Stimulated activated CD4-positive, alpha-beta T cell treated with anti-CD3 and anti-CD28 coated beads, TNF-alpha, amount 100 ng/mL, for 24 hours (primary cell): ENCODE measurements around the gene PRAC2.

Experiments
- DNase-seq, 3 experiments: peaks; one replicate each; pipeline ENCODE4 v3.0.0-alpha.2; 2020; ENCODE audit warnings: low read depth in 3 of 3

Gene PRAC2

DNA sequence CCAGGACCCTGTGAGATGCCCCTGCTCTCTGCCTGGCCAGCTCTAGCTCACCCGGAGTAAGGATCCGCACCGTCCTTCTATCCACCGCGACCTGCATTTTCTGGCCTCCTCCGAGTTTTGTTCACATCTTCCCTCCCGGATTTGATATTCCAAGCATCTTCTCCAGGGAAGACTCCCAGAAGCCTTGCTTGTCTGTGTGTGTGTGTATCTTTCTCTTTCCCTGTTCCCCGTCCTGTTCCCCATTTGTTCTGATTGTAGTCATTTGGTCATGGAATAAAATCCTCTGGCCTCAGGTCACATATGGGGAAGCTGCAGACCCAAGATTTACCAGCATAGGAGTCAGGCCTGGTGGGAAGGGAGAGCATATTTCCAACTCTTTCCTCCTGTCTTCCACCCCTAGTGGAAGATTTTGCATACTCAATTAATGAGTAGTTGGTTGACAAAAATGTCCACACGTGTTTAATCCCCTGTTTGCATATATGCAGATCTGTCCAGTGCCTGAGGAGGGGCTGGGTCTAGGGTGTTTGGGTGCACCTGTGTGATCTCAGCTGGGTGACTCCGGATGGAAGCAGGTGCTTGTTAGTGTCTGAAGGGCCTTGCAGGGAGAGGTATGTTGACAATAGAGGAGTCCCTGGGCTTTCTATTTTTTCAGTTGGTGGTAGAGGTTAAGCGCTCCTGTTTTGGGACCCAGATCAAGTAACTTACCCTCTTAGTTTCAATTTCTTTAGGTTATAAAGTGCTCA lies 2.5 kb upstream of the PRAC2 start:
- DNase-seq: no peak

DNA sequence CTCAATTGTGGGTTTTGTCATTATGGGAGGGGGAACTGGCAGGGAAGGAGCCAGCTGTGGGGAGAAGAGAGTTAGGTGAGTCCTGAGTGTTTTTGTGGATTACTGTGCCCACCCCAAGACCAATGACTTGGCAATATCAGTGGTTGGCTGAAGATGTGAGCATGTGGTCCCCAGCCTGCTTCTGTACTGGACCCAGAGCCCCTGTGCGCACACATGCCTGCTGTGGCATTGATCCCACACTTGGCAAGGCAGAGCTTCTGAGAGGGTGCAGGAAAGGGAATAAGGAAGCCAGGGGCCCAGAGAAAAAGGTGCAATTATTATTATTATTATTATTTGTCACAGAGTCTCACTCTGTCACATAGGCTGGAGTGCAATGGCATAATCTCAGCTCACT lies 2.0 kb upstream of the PRAC2 start:
- no peak for DNase-seq

DNA sequence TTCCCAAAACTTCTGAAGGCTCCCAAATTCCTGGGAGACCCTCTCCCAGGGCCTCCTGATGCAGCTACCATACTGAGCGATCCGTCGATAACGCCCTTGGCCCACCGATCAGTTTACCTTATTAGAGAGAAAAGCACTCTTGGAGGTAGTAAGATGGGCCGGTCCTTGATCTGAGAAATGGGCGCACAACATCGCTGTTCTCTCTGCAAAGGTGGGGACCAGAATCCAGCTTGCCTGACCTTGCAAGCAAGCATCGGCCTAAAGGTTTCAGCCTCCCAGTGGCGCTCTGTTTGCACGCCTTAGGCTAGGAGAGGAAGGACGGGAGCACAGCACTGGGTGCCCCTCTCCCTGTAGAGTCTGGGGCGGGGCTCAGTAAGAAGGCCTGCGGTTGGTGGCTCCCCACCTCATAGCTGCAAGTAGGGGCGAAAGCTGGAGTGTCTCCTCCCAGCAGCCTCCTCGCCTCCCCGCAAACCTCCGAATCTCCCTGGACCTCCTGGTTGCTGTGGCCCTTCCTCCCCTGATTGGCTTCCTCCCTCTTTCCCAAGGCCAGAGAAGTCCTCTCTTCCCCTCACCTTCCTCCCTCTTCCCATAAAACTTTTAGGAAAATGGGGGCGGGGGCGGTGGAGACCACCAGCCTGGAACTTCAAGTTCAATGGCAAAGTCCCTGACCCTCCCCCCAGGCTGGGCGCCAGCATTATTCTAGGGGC lies 631 bp upstream of the PRAC2 start, which contains the start of gene PRAC1:
Gene PRAC1, minus strand, starts transcription at position 318 of the 707 bp plus-strand sequence. Its CDS starts 126 bp downstream, at position 192.
- no peak for DNase-seq

DNA sequence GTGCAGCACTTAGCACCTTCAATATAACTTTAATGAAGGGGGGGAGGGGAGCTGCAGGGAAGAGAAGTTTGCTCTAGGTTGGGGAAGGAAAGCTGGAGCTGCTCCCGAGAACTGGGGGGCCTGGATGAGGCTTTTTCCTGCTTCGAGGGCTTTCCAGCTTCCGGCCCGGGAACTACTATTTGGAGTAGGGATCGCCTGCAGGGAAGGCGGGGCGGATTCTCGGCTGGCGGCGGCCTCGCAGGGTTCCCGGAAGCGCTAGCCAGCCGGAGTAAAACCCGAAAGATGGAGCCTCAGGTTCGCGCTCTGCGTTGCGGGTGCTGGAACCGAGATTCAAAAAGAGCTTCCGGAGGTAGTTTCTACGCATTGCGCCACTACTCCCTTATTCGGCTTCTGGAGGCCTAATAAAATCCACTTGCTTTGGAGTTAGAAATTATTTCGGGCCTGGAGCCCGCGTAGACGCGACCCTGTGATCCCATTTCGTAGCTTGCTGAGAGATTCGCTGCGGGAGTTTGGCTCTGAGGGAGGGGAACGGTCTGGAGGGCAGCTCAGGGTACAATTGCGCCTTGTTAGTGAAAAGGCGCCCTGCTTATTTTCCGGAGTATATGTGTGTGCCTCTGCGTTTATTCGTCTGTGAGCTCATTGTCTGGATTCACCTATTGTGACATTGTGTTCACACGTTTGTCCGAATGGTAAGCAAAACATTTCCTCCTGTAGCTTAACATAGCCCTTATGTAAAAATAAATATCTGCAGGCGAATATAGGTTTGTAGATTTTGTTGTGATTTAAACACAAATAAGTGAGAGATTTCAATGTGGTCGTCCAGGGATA lies 652 bp downstream of the PRAC2 start:
- DNase-seq: no peak

DNA sequence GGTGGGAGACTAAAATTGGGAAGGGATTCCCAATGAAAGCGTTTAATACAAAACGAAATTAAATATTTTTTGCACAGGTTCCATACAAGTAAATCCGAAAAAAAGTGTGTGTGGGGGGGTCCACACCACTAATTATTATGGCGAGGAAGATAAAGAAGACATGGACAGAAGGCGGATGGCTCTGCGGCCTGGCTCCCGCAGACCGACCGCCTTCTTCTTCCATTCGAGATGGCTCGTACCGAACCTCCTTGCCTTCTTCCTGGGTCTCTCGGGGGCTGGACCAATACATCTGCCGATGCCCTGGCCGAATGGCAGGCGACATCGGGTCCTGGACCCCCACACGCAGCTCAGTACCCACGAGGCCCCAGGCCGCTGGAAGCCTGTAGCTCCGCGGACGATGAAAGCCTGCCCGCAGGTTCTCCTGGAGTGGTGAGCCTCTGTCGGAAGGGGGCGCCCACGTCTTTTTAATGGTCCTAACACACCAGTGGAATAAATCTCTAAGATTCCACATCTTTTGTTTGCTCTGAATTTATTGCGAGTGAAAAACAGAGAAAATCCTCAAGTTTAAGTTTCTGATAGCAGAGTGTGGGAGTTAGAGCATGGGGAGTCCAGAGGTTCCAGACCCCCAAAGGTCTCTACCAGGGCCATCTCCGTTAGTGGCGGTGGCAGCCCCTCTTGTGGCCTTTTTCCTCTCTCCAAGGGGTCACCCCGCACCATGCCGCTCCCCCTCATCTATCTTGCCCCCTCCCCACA lies 1.4 kb downstream of the PRAC2 start:
- peak; percentile 57 to 83 (median 60) for DNase-seq

DNA sequence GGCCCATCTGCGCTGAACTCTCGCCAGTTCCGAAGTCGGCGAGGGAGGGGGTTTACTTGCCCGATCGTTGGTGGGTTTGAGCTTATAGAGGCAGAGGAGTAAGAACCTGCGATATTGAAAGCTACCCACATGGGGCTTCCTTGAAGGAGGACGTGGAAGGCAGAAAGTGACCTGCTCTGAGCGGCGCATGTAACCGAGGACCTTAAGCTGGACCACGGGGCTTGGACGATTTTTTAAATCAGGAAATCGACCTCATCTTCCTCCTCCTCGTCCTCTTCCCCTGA lies 2.0 kb downstream of the PRAC2 start:
- DNase-seq: no peak

DNA sequence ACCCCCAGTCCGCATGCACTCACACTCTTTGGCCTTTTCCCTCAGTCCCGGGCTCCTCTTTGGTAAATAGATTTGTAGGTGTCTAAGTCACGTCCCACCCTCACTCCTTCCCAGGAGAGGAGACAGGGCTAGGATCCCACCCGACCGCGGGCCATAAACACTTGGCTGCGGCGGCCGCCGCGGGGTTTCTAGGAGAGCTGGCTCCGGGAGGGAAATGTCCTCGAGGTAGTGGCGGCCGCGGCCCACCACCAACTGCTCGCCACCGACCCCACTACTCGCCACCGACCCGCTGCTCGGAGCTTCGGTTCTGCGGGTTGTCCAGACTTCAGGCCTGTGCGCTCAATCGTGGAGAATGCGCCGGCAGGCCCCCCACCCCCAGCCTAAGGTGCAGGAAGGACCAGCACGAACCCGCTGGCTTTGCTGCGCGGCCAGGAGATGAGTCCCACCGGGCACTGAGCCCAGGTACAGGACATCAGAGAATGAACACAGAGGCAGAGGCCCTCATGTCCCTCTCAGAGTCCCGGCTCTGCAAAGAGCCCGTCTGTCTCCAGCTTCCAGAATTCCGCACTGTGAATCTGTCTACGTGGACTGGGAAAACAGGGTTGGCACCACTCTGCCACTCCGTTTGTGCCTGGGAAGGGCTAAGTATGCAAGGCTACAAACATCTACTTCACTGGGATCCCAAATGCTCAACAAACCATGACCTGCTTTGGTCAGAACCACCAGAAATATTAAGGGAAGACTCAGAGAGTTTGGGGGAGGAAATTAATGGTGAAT lies 2.5 kb downstream of the PRAC2 start:
- no peak for DNase-seq

DNA sequence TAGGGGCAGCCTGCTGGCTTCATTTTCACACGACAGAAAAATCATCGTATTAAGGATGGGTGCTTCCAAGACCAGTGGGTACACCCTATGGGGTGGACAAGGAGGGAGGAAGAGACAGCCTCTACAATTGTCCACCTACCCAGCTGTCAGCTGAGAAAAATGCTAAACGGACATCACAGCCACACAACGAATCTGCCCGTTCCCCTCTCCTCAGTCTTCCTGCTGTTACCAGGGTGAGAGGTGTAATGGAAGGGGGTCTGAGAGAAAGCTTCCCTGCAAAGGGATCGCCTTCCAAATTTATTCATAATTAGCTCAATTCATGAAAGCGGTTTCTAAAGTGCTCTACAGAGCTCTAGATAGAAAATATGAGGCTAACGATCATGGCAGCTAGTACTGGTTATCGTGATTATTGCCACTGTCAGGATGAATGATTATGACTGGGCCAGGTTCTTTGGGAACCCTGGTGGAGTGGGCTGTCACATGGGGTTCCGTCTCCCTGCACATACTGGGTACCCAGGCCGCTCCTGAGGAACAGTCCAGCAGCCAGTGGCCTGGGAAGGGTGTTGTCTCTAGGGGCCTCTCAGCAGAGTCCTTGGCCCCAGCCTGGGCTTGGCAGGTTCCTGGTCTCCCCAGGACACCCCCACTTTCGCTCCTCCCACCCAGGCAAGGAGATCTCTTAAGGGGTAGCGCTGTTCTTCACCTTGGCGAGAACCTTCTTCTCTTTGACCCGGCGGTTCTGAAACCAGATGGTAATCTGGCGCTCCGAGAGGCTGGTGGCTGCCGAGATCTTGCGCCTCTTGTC lies 3.3 kb downstream of the PRAC2 start:
- no peak for DNase-seq

DNA sequence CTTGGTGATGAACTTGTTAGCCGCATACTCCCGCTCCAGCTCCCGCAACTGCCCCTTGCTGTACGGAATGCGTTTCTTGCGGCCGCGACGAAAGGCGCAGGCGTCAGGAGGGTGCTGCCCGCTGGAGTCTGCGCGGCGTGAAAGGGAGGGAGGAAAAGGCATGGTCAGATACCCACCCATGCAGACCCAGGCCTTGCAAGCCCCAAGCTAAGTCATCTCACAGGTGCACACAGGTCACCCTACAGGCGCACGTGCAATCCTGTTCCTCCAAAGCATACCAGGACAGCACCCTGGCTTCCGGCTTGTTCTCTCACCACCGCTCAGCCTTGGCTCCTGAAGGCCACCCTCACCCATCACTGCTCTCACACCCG lies 3.9 kb downstream of the PRAC2 start:
- no peak for DNase-seq

DNA sequence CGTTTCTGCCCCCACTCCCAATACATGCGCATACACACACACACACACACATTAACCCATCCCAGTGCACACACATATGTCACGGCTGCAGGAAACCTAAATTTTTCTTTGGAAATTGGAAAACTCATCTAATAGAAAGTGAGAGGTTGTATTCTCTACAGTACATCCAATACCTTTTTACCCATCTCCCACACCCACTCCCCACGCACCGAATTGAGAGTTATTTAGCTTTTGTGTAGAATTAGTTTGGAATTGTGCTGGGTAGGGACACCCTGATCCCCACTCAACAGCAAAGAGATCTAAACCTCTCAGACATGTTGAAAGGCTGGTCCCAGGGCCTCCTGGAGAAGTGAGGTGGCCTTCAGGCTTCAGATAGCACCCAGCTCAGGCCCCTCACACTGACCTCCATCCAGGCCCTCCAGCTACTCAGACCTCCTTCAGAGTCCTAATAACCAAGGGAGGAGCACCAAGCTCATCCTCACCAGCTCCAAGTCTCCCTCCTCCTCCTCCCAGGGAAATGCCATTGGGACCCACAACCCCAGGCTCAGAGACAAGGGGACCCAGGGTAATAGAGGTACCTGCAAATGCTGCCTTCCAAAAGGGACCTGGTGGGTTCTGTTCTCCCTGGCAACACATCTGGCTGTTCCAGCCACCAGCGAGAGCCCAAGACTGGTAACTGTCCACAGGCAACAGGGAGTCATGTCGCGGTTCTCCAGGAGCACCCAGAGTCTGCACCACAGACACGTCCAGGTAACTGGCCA lies 4.6 kb downstream of the PRAC2 start:
- DNase-seq: no peak

DNA sequence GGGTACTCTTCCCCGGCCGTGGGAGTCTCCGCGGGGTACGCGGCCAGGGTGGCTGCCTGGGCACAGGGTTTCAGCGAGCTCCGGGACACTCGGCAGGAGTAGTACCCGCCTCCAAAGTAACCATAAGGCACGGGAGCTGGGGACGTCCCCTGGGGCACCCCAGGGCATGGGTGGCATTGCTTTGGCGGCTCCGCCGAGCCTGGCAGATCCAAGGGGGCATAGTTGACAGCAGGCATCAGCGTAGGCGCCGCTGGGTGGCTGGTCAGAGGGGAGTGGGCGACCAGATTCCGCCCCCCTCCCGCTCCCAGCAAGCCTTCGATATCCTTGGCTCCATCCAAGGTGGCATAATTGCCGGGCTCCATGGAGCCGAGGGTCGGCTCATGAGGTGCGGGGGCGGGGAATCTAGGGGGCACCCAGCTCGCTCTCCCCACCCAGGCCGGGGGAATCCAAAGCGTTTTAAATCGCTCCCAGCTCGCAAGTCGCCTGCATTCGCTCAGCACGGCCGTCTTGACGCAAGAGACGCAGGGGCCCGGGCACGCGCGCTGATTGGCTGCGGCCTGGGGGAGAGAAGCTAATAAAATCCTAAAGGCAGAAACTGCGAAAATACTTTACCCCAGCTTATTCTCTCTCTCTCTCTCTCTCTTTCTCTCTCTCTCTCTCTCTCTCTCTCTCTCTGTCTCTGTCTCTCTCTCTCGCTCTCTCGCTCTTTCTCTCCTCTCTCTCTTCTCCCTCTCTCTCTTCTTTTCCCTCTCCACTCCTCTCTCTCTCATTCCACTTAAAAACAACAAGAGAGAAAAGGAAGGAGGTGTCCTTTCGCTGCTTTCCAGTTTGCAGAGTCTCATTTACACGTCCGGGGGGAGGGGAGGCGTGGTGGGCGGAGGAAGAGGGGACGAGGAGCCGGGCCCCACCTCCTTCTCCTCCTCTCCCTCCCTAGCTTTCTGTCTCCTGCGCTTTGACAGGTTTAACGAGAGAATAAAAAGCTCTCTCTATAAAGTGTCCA lies 5.5 kb downstream of the PRAC2 start, which contains the start of gene HOXB13:
Gene HOXB13, minus strand, starts transcription at position 519 of the 1,000 bp plus-strand sequence. Its CDS starts 157 bp downstream, at position 362.
- DNase-seq: peak in 2 of 3 experiments; percentile 18 to 46

DNA sequence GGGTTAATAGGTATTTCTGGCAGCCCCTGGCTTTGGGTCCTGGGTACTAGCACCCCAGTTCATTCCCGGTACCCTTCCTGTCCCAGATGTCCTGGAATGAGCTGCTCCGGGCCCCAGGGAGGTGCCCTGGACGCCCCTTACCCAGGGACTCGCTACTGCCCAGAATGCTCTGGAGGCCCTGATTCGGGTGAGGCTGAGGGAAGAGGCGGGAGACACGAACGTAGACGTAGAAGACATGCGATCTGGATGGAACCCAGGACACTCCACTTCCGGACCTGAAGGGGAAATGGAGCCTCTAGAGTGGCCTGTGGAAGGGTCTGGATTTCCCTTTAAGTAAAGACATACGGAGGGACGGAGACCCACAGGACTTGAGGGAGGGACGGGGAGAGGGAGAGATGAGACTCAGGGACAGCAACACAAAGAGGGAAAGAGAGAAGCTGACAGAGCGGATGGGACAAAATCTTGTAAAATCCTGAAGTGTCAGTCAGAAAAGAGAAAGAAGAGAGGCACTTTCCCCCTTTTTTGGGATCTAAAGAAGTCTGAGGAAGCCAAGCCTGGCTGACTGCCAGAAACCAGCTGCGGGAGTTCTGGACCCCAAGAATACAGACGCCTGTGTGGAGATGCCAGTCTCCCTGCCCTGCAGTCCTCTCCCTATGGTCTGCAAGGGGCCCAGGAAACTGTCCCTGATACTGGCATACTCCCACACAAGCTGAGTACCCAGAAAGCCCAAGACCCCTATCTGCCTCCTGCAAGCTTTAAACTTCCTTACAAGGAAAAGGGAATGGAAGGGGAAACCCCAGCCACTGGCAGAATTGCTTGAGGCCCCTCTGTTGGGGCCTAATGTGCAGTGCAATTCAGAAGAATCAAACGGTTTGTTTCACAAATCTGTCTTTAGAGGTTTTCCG lies 6.6 kb downstream of the PRAC2 start:
- DNase-seq: no peak

DNA sequence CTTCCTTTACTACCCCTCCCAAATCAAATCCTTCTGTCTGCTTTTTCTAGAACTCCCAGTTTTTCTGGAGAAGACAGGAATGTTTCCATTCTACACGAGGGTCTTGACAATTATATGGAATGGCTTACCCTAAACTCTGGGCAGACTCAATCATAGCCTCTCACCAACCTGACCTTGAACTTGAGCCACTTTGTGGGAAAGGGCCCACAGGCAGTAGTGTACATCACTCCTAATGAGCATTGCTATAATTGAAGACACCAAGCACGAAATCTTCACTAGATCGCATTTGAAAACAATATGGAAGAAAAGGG lies 7.2 kb downstream of the PRAC2 start:
- no peak for DNase-seq

DNA sequence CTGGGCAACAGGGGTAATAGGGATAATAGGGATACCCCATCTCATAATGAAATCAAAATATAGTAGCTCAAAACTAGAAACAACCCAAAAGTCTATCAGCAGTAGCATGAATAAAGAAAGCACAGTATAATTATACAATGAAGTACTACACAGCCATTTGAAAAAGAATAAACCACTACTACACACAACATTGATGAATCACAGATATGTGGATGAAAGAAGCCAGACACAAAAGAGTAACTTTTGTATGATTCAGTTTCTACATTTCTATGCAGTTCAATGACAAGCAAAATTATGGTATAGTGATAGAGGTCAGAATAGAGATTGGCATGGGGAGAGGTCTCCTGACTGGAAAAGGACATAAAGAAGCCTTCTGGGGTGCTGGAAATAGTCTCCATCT lies 8.4 kb downstream of the PRAC2 start:
- no peak for DNase-seq

DNA sequence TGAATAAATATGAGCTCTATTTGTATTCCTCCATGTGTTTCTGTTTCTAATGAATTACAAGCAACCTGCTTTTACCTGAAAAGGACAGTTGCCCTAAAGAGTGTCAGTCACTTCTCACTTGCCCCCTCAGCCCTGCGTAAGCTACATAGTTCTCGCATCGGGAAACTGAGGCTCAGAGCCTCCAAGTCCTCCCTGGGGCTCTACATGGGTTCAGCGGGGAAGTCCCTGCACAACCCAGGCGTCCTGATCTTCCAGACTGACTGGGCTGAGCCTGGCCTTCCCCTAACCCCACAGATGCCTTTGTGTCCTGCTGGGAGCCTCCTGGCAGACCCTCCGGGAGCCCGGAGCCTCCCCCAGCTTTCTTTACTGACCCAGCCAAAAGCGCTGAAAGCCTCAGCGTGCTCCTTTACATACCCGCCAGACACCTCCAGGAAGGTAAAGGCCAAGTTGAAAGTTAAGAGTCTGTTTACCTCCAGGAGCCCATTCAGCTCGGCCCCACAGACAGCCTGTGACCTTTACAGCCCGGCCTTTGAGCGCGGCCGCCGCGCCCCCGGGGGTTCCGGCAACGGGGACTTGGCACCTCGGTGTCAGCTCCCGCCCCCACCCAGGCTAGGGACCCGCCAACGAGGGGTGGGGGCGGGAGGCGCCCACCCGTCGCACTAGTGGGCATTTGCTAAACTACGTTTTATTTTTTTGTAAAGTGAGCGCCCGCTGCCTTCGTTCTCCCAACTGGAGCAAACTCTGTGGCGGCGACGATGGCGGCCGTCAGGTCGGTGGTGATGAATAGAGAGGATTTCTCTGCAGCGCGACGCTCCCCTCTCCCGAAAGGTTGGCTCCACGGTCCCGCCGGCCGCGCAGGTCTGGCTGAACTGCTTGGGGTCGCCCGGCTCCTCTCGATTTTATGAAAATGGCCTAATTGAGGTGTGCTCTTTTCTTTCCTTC lies 10.0 kb downstream of the PRAC2 start:
- DNase-seq: no peak

DNA sequence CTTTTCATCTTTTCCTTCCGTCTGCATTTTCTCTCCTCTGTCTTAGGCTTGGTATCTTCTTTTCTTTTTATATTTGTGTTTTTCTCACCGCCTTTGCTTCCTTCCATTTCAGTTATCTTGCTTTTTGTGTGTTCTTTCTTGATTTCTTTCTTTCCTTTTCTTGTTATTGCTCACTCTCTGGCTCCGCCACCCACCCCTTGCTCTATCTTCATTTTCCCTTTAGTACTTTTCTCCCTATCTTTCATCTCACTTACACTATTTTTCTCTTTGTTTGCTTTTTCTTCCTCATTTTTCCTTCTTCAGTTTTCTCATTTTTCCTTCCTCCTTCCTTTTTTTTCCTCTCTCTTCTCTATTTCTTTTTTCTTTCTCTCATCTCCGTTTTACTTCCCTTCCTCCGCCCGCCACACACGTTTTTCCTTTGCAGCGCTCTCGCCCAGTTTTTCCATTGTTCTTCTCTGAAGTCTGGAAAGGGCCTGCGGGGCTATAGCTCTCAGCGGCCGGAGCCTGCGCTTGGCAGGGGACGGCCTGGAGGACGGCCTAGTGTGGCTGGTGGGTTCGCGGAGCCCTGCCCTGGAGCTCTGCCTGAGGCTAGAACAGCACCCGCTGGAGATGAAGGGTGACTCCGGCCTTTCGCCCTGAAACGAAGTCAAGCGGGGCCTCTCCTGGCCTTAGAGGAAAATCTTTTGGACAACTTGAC lies 10.8 kb downstream of the PRAC2 start:
- no peak for DNase-seq
